K562 (cell line): ENCODE measurements around the gene COX6A2. TPM values are rescaled to one million over a fixed set of nuclear protein-coding genes. Genes with fewer than 3 reads are reported as not detected.

Source experiments
- ATAC-seq: fragments of 200-7000 bp; cut with Tn5 transposase; 3 replicates; pipeline ENCODE4 v1.9.1; 2020; ENCODE audit warnings: moderate library complexity
- BruUV-seq: library from RNA; stranded (reverse); fragments of 400-500 nt; replicated peaks from 2 replicates; lab custom pipeline; 2021; lab: Mats Ljungman, UMichigan
- CTCF ChIA-PET: fragments of 300-600 bp; formaldehyde crosslinking; extraction: SDS; loops from one replicate; lab custom pipeline; 2021; ENCODE audit warnings: low intra/inter-chr PET ratio; lab: Yijun Ruan, JAX
- POLR2A ChIA-PET: fragments of 300-600, 350-650 bp; sonication (Branson Sonifier 250); formaldehyde crosslinking; extraction: SDS; loops from one replicate; lab custom pipeline; 2021; ENCODE audit warnings: antibody characterized with exemption, inconsistent platforms; lab: Yijun Ruan, JAX
- DNase-seq, 4 experiments: peaks; one replicate each; pipeline versions ENCODE4 v3.0.0 to v3.0.0-alpha.2; 2011 to 2018; ENCODE audit warnings: low spot score in 3 of 4, mixed read lengths in 3 of 4; ENCODE audit errors: extremely low read depth in 1 of 4
- FAIRE-seq: peaks from 2 replicates; lab custom pipeline; 2011; peaks lifted over from hg19 to GRCh38; lab: Jason Lieb, UNC
- H2AFZ ChIP-seq: 2 replicates; pipeline ENCODE4 v1.6.0; 2011; ENCODE audit warnings: low read depth, low read length, control low read depth, inconsistent platforms
- H3K27ac ChIP-seq: fragments of 200-600 bp; 3 replicates; pipeline ENCODE4 v1.8.0; 2011; ENCODE audit warnings: low read depth, mild to moderate bottlenecking, control low read depth, inconsistent platforms, low read length, moderate library complexity, mixed read lengths; ENCODE audit errors: extremely low read depth
- H3K27me3 ChIP-seq, 2 experiments: fragments of 300-600 bp in 1 of 2; 2 replicates in 1 of 2; 3 replicates in 1 of 2; pipeline versions ENCODE4 v1.6.0 to v1.8.0; 2011; ENCODE audit warnings: inconsistent platforms in 2 of 2, low read length in 2 of 2, mild to moderate bottlenecking in 1 of 2, mixed read lengths in 1 of 2, moderate library complexity in 1 of 2; ENCODE audit not compliant: control insufficient read depth in 2 of 2, insufficient read depth in 2 of 2
- H3K36me3 ChIP-seq: fragments of 300-600 bp; 3 replicates; pipeline ENCODE4 v1.8.0; 2011; ENCODE audit warnings: mild to moderate bottlenecking, low read length, inconsistent platforms; ENCODE audit not compliant: control insufficient read depth, insufficient read depth
- H3K4me1 ChIP-seq, 2 experiments: fragments of 200-600 bp in 1 of 2; replicated peaks in 1 of 2; 2 replicates in 1 of 2; 3 replicates in 1 of 2; pipeline versions ENCODE4 v1.5.1 to v1.8.0; 2011; ENCODE audit warnings: inconsistent platforms in 2 of 2, low read length in 2 of 2, mild to moderate bottlenecking in 1 of 2, mixed read lengths in 1 of 2, moderate library complexity in 1 of 2; ENCODE audit not compliant: control insufficient read depth in 2 of 2, insufficient read depth in 2 of 2
- H3K4me2 ChIP-seq: 2 replicates; pipeline ENCODE4 v1.6.1; 2011; ENCODE audit warnings: low read length, control low read depth, inconsistent platforms, mixed read lengths; ENCODE audit not compliant: insufficient read depth
- H3K4me3 ChIP-seq: fragments of 200-600 bp; sonication (generic), shearing (Covaris generic); 2 replicates; pipeline ENCODE4 v1.5.1; 2016; ENCODE audit warnings: control low read depth, inconsistent platforms
- H3K79me2 ChIP-seq: fragments of 200-600 bp; 3 replicates; pipeline ENCODE4 v1.8.0; 2011; ENCODE audit warnings: low read length, inconsistent platforms; ENCODE audit not compliant: control insufficient read depth, insufficient read depth
- H3K9ac ChIP-seq, 2 experiments: 2 replicates each; pipeline versions ENCODE4 v1.6.0 to v1.6.1; 2011; ENCODE audit warnings: low read depth in 2 of 2, low read length in 2 of 2, control low read depth in 1 of 2, inconsistent platforms in 1 of 2, mild to moderate bottlenecking in 1 of 2, mixed read lengths in 1 of 2; ENCODE audit not compliant: insufficient read depth in 1 of 2
- H3K9me1 ChIP-seq: one replicate; pipeline ENCODE4 v1.6.0; 2011; ENCODE audit warnings: inconsistent platforms, mild to moderate bottlenecking, low read length, moderate library complexity; ENCODE audit not compliant: control insufficient read depth, insufficient read depth
- H3K9me3 ChIP-seq: replicated peaks from 2 replicates; pipeline ENCODE4 v1.5.1; 2011; ENCODE audit warnings: low read depth, low read length, inconsistent platforms; ENCODE audit not compliant: control insufficient read depth, insufficient read depth
- H4K20me1 ChIP-seq: replicated peaks from 2 replicates; pipeline ENCODE4 v1.6.1; 2011; ENCODE audit warnings: low read length, inconsistent platforms, mixed read lengths; ENCODE audit not compliant: control insufficient read depth, insufficient read depth
- POLR2G ChIP-seq: fragments of 200-400 bp; formaldehyde crosslinking; IDR thresholded peaks from 2 replicates; pipeline ENCODE4 v1.6.1; 2017; ENCODE audit warnings: low read depth, mild to moderate bottlenecking, antibody characterized with exemption, low read length, moderate library complexity
- ZFP30 ChIP-seq: fragments of 250-450 bp; sonication (Bioruptor Pico); IDR thresholded peaks from 2 replicates; pipeline ENCODE4 v1.8.0; 2022; ENCODE audit warnings: moderate library complexity, mild to moderate bottlenecking, inconsistent platforms, borderline replicate concordance
- ZNF133 ChIP-seq: fragments of 250-450 bp; sonication (Bioruptor Pico); IDR thresholded peaks from 2 replicates; pipeline ENCODE4 v1.4.0; 2020; ENCODE audit warnings: mild to moderate bottlenecking
- ZNF407 ChIP-seq: fragments of 450-650 bp; IDR thresholded peaks from 2 replicates; pipeline ENCODE4 v1.6.1; 2016; ENCODE audit warnings: low read depth
- WGBS: fragments of 100-300 bp; shearing (Covaris generic); methylation state at CpG from one replicate; pipeline ENCODE4 v1.1.6; 2016; ENCODE audit warnings: low coverage, mixed read lengths; ENCODE audit not compliant: insufficient coverage; ENCODE audit errors: missing lambda C conversion rate; 5-methylcytosine and 5-hydroxymethylcytosine counted together
- in situ Hi-C: fragments of 300-500 bp; cut with MboI; formaldehyde crosslinking; loops from 4 replicates; pipeline ENCODE4 v1.15.0; 2018; ENCODE audit warnings: inconsistent platforms, mixed read lengths
- intact Hi-C: fragments of 100-400 bp; cut with micrococcal nuclease; formaldehyde crosslinking; loops from 2 replicates; pipeline ENCODE4 v1.14.2; 2022
- polyA plus RNA-seq, 8 experiments: library from polyadenylated mRNA; depleted of rRNA in 4 of 8; stranded (reverse) in 5 of 8; unstranded in 3 of 8; fragments of >200 nt; fragmentation: Nextera tagmentation in 2 of 8; fragmentation: Illumina TruSeq in 1 of 8; extraction: Ambion mirVana in 2 of 8; extraction: Trizol in 1 of 8; gene quantifications; 2 replicates each; pipeline versions ENCODE4 v1.2.1 to v1.2.3, GENCODE V29; 2011 to 2014; ENCODE audit warnings: inconsistent platforms in 1 of 8, missing spikeins in 1 of 8
- total RNA-seq, 7 experiments: library from RNA; depleted of rRNA in 6 of 7; stranded (reverse); fragments of >200 nt in 6 of 7; fragmentation: Illumina TruSeq in 2 of 7; extraction: Trizol in 2 of 7; gene quantifications; 2 replicates each; pipeline versions ENCODE4 v1.2.1 to v1.2.3, GENCODE V29; 2011 to 2021; ENCODE audit warnings: low replicate concordance in 1 of 7
- TF ChIP-seq, protein P1 (sequence below): sonication (generic); formaldehyde crosslinking; IDR thresholded peaks from 2 replicates; pipeline ENCODE4 v1.9.0; 2022; ENCODE audit warnings: mild to moderate bottlenecking, missing genetic modification reagents

The COX6A2 gene
- total and polyA plus RNA-seq, 9 of the 15 experiments (the other 6 are each of a cell fraction or from before 2014, with no cell fraction given) = not detected

GRCh38 chr16:31397096-31397660 is 31.0 kb downstream of the COX6A2 start:
- H3K9me1 ChIP-seq = no peaks in the 10 kb centered on the region
- no peak overlapping the region for H3K4me2 ChIP-seq
- TF ChIP-seq POLR2G = 0 out of 2 replicates have a peak, but pooled peaks have one; percentile 16
- no peak for TF ChIP-seq ZFP30 (CRISPR knock-in tag)
- no TSS peak for BruUV-seq
- 24% methylated on average over 13 of the region's 18 CpGs for WGBS
- in situ Hi-C loops = no loop called here
- CTCF ChIA-PET = interaction anchor here (0.7 kb wide), 1 partner anchor 12 kb away, joined by 4 read pairs; no protein-coding TSS in a partner anchor
- no peak overlapping the region for H2AFZ ChIP-seq
- peaks cover 0 to 7% of the 10 kb centered on the region in 2 experiments; a peak in 2 of 5 replicates for H3K4me1 ChIP-seq
- FAIRE-seq (no peak), DNase-seq (no peak), ATAC-seq (no peak)
- peaks cover 3 to 11% of the 10 kb centered on the region in 2 experiments; a peak in 3 of 5 replicates for H3K27me3 ChIP-seq
- H3K9ac ChIP-seq = peak overlapping the region in 1 of 2 experiments; percentile 45; a peak in 1 of 4 replicates
- no peaks in the 10 kb centered on the region for H3K36me3 ChIP-seq
- H4K20me1 ChIP-seq = no peaks in the 10 kb centered on the region
- POLR2A ChIA-PET = no interaction called here
- no peak overlapping the region for H3K4me3 ChIP-seq
- intact Hi-C loops = no loop called here
- H3K79me2 ChIP-seq = no peaks in the 10 kb centered on the region
- H3K9me3 ChIP-seq = no peaks in the 10 kb centered on the region
- H3K27ac ChIP-seq = no peak overlapping the region

GRCh38 chr16:31395647-31396046 is 32.5 kb downstream of the COX6A2 start:
- Histone ChIP-seq H3K4me3 (no peak overlapping the region), H3K9ac (no peak overlapping the region), H3K4me1 (peaks cover 0 to 7% of the 10 kb centered on the region in 2 experiments; a peak in 2 of 5 replicates), H3K4me2 (no peak overlapping the region), H3K27ac (no peak overlapping the region), H3K36me3 (no peaks in the 10 kb centered on the region), H3K79me2 (no peaks in the 10 kb centered on the region), H3K9me3 (no peaks in the 10 kb centered on the region), H3K27me3 (peaks cover 3 to 11% of the 10 kb centered on the region in 2 experiments; a peak in 3 of 5 replicates), H2AFZ (no peak overlapping the region), H4K20me1 (no peaks in the 10 kb centered on the region), H3K9me1 (no peaks in the 10 kb centered on the region)
- CTCF ChIA-PET = no interaction called here
- ATAC-seq = no peak
- in situ Hi-C loops = no loop called here
- POLR2A ChIA-PET = interaction anchor here (0.6 kb wide), 3 partner anchors 12 to 519 kb away, joined by 3 to 5 read pairs (median 3); no protein-coding TSS in a partner anchor
- DNase-seq = no peak
- intact Hi-C loops = no loop called here
- BruUV-seq = no TSS peak
- no peak for FAIRE-seq
- 4% methylated on average over 4 of the region's 6 CpGs for WGBS
- TF ChIP-seq, protein P1, sequence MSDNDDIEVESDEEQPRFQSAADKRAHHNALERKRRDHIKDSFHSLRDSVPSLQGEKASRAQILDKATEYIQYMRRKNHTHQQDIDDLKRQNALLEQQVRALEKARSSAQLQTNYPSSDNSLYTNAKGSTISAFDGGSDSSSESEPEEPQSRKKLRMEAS (CRISPR knock-in tag) = no peak
- no peak for TF ChIP-seq ZNF407
- TF ChIP-seq ZNF133 (CRISPR knock-in tag) = no peak
